Hippocampal formation (tissue), 2 donors: ENCODE results near the gene GGN.
"Not testable (repeated sequence)": the region's sequence is repeated elsewhere in the genome, so short reads cannot be mapped to it uniquely, and the experiment has no call there.

Experiments used
- DNase-seq, 2 donors: peaks; one replicate each; lab custom pipeline; 2025; lab: John Stamatoyannopoulos, UW

GGN gene

GRCh38 chr19:38386971-38387549 lies 774 bp downstream of the GGN start:
- no peak for DNase-seq

- no peak for DNase-seq
Measured at GRCh38 chr19:38386300-38386970, 1.4 kb downstream of the GGN start.

DNA sequence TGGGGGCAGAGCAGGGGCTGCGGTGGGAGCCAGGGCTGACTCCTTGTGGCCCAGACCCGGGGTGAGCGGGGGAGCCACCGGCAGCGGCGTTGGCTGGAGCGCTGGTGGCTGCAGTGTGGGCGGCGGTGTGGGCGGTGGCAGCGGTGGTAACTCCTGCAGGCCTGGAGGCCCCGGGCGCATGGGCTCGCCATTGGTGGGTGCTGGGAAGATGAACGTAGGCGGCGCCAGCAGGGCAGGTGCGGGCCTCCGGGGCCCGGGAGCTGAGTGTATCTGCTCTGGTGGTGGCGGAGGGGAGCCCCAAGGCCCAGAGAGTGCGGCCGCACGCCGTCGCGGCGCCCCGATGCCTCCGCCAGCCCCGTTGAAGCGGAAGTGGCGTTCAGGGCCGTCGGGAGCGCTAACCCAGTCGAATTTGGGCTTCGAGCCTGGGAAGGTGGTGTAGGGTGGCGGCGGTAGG lies 2.0 kb downstream of the GGN start:
- DNase-seq, result no peak

GRCh38 chr19:38385057-38385803 lies 2.6 kb downstream of the GGN start:
- no peak for DNase-seq

- no peak for DNase-seq
Measured at GRCh38 chr19:38384209-38385027, 3.4 kb downstream of the GGN start.

DNA sequence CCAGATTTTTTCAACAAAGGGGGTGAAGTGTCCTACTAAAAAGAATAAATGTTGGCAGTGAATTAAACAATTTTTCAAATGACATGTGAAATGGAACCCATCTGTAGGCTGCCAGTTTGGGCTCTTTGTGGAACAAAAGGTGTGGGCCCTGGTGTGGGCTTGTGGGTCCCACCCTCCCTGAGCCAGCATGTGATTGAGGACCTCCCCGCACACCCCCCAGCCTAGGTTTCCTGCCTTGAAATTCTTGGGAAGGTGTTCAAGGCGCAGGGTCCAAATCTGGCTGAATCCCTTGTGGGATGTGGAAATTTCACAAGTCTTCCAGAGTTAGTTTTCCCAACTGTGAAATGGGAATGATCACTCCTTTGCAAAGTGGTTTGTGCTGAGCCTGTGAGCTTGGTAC lies 4.1 kb downstream of the GGN start:
- no peak for DNase-seq

DNA sequence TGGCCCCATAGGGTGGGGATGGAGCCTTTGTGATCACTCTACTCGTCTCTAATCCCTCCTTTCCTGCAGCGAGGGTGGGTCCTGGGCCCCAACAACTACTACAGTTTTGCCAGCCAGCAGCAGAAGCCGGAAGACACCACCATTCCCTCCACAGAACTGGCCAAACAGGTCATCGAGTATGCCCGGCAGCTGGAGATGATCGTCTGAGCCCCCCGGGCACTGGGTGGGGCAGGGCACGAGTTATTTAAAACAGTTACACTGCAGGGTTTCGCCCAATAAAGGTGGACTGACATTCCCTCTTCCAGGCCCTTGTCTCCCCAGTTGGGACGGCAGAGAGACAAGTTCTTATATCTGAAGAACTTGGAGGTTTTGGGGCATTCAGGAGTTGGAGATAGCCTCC lies 4.7 kb downstream of the GGN start:
- no peak for DNase-seq

DNA sequence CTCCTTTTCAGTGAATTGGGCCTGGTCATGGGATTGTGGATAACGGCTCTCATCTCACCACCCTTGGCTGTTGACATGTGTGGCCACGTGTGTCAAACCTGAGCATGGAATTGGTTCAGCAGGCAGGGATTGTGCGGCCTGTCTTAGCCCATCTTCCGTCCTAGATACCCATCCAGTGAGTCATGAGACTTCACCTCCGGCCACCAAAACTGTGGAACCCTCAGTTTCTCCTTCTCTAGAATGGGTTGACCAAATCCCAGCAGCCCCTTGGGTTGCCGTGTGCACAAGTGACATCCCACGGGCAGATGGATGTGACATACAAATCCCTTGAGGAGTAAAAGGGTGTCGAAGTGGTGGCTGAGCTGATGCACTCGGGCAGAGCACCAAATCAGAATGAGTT lies 6.7 kb downstream of the GGN start:
- DNase-seq, result no peak

GRCh38 chr19:38378866-38379265 lies 9.0 kb downstream of the GGN start:
- DNase-seq, result no peak

DNA sequence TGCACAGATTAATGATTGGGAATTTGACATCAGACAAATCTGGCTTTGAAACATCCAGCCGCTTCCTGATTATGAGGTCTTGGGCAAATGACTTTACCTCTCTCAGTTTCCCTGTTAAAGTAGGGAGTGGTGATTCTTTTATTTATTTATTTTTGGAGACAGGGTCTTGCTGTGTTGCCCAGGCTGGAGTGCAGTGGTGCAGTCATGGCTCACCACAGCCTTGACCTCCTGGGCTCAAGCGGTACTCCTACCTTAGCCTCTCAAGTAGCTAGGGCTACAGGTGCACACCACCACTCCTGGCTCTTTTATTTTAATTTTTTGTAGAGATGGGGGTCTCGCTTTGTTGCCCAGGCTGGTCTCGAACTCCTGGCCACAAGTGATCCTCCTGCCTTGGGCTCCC lies 10.8 kb downstream of the GGN start:
- no peak for DNase-seq

DNA sequence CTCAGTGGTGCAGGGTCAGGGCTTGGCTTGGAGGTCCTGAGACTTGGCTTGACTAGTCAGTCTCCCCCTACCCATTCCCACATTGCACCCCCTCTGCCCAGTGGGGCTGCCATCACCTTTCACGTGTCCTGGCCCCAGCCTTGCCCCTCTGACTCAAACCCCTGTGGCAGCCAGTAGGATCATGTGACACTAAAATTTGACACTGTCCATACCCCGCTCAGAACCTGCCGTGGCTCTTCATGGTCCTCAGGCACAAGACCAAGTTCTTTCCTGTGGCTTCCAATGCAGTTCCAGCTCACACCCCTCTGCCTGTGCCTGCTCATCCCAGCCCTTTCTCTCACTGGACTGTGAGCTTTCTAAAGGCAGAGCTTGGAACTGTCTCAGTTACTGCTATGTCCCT lies 11.3 kb downstream of the GGN start:
- no peak for DNase-seq

GRCh38 chr19:38375748-38376147 lies 12.1 kb downstream of the GGN start:
- DNase-seq, result no peak

DNA sequence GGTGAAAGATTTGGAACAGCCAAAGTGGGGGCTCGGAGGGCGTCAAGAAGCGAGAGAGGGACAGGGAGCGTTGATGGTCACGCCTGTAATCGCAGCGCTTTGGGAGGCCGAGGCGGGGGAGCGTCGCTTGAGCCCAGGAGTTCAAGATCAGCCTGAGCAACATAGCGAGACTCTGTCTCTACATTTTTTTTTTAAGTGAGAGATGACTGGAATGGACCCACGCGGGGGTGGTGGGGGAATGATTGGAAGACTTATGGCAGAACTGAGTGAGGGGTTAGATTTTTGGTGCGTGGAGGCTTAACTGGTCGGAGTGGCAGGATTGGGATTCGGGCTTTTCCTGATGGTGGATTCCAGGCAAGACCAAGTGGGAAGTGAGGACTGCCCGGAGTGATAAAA lies 12.7 kb downstream of the GGN start:
- no peak for DNase-seq

DNA sequence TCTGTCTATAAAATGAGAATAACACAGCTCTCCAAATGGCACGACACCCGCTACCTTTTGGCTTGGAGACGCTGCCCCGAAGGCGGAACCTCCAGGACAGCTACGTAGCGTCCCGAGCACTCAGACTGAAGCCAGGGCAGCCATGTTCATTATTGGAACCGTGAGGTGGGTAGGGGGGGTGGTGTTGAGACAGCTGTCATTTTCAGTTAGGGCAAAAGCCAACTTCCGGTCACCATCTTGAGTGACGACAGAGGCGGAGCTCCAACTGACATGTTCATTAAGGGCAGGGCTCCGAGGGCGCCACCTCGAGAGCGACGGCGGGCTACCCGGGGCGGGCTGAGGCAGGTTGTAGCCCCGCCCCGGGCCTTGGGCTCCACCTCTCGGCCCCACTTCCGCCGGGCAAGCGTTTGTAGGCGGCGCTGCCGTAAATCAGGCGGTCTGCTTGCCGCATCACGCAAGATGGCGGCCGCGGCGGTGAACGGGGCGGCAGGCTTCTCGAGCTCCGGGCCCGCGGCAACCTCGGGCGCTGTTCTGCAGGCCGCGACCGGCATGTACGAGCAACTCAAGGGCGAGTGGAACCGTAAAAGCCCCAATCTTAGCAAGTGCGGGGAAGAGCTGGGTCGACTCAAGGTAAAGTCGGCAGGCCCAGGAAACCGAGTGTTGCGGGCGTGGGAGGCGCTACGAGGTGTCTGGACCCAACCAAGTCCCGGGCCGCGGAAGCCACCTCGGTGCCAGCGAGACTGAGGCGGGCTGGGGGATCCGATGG lies 13.3 kb downstream of the GGN start, which contains the start of gene PSMD8:
TSS of gene PSMD8 (plus strand) at position 240 of the 766 bp plus-strand sequence. CDS start at position 271, 31 bp downstream.
- DNase-seq, result peak; percentile 99 to 100

DNA sequence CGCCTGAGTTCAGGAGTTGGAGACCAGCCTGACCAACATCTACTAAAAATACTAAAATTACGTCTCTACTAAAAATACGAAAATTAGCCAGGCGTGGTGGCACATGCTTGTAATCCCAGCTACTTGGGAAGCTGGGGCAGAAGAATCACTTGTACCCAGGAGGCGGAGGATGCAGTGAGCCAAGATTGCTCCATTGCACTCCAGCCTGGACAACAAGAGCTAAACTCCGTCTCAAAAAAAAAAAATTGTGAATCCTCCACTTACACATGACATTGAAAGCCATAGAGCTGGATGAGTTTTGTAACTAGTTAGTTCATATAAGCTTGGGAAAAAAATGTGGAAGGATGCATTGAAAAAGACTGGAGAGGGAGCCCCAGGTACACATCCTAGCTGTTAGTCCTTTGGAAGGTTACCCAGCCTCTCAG lies 13.9 kb downstream of the GGN start:
- DNase-seq, result no peak

- DNase-seq, result no peak
Measured at GRCh38 chr19:38371081-38371480, 16.8 kb downstream of the GGN start.

DNA sequence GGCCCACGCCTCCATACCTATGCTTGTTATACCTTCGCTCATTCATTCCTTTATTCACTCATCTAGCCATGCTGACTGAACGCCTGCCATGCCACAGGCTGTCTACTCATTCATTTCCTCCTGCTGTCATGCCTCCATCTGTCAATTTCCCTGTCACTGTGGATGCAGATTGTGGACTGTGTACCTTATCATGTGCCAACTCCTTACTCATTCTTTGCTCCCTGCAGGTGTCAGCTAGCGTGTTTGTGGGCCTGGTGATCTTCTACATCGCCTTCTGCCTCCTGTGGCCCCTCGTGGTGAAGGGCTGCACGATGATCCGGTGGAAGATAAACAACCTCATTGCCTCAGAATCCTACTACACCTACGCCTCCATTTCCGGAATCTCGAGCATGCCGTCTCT lies 17.5 kb downstream of the GGN start:
- no peak for DNase-seq

DNA sequence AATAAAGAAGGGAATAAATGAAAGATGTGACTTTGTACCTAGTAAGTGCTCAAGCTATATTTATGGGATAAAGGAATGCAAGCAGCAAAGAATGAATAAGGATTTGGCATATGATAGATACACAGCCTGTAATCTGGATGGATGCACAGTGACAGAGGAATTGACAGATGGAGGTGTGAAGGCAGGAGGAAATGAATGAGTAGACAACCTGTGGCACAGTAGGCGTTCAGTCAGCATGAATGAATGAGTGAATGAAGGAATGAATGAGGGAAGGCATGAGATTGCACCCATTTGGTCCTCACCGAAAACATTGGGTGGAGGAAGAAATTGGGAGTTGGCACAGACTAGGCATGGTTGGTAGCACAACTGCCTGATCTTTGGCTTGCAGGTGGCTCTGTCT lies 18.2 kb downstream of the GGN start:
- DNase-seq, result no peak

DNA sequence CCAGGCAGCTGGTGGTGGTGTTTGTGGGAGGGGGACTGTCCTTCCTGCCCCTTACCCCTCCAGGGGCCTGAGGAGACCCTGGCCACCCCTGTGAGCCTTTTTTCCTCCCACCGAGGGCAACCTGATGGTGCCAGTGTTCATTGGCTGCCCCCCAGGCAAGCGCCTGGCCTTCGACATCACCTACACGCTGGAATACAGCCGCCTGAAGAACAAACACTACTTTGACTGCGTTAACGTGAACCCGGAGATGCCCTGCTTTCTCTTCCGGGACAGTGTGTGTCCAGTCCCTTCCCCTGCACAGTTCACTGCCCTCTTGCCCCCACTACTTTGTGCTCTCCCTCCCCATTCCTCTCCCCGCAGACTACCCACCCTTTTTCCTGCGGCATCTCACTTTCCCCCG lies 20.8 kb downstream of the GGN start:
- no peak for DNase-seq

- DNase-seq, result not testable (repeated sequence)
Measured at GRCh38 chr19:38362946-38363688, 24.7 kb downstream of the GGN start.
